ENCODE results near the gene GRHPR.

GRCh38 chr9:37465249-37466036 lies 42.9 kb downstream of the GRHPR start, which contains the start of gene ZBTB5:
- TF ChIP-seq CTCF (conservative IDR thresholded peaks at IDR 0.05; ENCODE audit: low read depth, low read length) (no peak), MXI1 (IDR thresholded peaks at IDR 0.05; ENCODE audit: borderline replicate concordance, low read depth, low read length) (peak; percentile 83), POLR2A (IDR thresholded peaks at IDR 0.05; ENCODE audit: low read depth, low read length) (no peak), BHLHE40 (IDR thresholded peaks at IDR 0.05; ENCODE audit: low read depth, low read length) (no peak), RCOR1 (IDR thresholded peaks at IDR 0.05; ENCODE audit: insufficient replicate concordance, low read length) (no peak)
